ENCODE results near the gene LRP1B.

LRP1B gene

DNA sequence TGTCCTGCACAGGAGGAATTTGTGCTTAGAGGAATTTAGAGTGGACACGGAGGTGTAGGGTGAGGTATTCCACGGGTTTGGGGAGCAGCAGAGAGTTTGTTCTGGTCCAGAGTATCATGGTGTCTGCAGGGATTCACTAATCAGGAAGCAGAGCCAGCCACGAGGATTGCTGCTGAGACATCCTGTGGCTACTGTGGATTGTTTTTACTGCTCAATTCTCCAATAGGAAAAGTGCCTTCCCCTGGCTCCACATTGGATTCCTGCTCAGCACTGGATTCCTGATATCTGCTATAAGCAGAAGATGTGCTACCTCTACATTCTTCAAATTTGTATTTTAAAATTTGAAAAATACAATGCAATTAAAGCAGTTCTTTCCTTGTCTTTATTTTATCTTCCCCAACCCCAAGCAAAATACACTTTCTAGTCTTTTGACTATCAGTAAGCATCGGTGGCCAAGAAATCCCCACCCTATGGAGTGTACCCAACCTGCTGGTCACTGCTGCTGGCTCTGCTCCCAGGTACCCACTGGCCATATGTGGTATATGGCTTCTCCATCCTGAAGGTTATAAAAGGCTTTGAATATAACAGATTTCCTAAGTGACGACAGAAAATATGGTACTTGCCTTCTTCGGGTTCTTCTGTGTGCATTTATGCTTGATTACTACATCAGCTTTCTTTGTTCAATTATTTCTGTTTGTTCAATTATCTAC, 1947.6 kb downstream of the LRP1B start:
- Histone ChIP-seq H3K79me2 (ENCODE audit: control insufficient read depth, low read length) (no peaks in the 10 kb centered on the region), H3K27ac (ENCODE audit: low read depth, low read length) (no peak overlapping the region), H3K4me3 (ENCODE audit: low read length) (no peak overlapping the region), H3K27me3 (ENCODE audit: control insufficient read depth, low read length) (no peaks in the 10 kb centered on the region), H3K9me3 (ENCODE audit: control insufficient read depth, insufficient read depth, low read length) (no peaks in the 10 kb centered on the region), H4K20me1 (ENCODE audit: control insufficient read depth, insufficient read depth, low read depth, low read length) (no peaks in the 10 kb centered on the region), H3K4me1 (ENCODE audit: control insufficient read depth, low read length) (no peaks in the 10 kb centered on the region), H3K36me3 (ENCODE audit: control insufficient read depth, low read length) (no peaks in the 10 kb centered on the region), H3K4me2 (ENCODE audit: low read length) (no peak overlapping the region), H3F3A (ENCODE audit: control insufficient read depth, insufficient read depth) (no peaks in the 10 kb centered on the region), H3K9me2 (replicated peaks; ENCODE audit: control insufficient read depth, low read length) (no peaks in the 10 kb centered on the region)
- no peak for TF ChIP-seq CTCF (IDR thresholded peaks at IDR 0.05; ENCODE audit: low read depth, low read length, poor library complexity, severe bottlenecking)
- TF ChIP-seq EZH2phosphoT487 (IDR thresholded peaks at IDR 0.05; ENCODE audit: borderline replicate concordance, low read length): no peak
